Measurements from ENCODE around the gene GAS2L3.
"Not testable (repeated sequence)": the region's sequence is repeated elsewhere in the genome, so short reads cannot be mapped to it uniquely, and the experiment has no call there.

The GAS2L3 gene

GRCh38 chr12:100573292-100574186, at the start of gene GAS2L3:
TSS of gene GAS2L3 (plus strand) at chr12:100573684. CDS start at chr12:100594905, 21,221 bp downstream.
- peak; percentile 84 for DNase-seq

- DNase-seq = no peak
Measured at GRCh38 chr12:100528034-100528433, 45.5 kb upstream of the GAS2L3 start.

DNA sequence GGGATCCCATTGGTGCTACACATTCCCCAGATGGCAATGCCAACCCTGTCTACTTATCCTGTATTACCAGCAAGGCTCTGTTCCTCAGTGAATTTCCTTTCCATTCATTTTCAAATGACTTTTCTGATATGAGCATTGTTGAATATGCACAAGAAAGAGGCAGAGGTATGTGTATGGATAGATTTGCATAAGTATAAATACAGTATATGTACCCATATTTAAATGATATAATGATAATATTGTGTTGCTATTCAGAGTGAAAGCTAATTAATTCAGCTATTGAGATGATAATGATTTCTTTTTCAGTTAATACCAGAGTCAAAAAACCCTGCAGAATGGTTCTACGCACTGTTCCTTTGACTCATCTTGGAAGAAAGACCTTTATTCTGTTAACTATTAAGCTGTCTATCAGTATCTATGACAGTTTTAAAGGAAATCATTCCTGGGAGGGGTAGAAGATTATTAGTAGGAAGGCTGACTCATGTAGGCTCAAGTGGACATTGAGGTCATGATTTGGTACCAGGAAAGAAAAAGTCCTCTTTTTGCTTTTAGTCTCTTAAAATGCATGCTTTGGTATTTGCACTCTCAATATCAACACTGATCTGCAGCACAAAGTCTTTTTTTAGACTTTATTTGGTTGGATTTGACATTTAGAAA, 44.9 kb upstream of the GAS2L3 start:
- DNase-seq = no peak

DNA sequence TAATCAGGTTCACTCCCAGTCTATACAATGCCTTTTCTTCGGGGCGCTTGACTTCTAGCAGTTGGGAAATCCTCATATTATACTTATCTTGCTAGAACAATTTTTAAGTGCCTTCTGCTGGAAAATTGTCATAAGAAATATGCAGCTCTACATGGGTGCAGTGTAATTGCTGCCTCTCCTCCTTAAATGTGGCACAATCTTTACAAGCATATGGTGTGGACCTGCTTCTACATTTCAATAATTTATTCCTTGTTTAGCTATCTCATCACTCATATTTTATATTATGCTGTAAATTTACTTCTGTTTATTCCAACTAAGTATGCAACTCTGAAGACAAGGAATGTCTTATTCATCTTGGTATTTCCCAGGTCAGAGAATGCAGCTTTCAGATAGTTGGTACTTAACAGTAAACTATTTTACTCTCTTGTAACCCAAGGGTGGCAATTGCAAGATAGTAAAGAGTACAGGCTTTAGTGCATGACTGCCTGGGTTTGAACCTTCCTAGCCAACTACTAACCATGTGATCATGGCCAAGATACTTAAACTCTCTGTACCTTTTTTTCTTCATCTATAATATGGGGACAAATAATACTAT, 43.6 kb upstream of the GAS2L3 start:
- DNase-seq = no peak

DNA sequence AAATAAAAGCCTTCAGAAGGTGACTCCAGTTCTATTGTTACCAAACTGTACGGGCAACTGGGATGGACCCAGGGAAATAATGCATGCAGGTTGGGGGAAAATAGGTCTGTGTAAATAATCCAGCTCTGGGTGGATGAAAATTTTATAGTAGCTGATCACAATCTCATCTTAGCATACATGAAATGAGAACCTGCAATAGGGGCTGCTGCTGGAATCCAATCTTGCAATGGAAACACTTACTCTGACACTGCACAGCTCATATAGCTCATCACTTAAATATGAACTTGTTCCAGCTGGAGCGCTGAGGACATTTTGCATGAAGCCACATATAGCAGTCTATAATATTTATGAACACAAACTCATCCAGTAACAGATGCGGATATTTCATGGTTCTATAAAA, 40.1 kb upstream of the GAS2L3 start:
- no peak for DNase-seq

DNA sequence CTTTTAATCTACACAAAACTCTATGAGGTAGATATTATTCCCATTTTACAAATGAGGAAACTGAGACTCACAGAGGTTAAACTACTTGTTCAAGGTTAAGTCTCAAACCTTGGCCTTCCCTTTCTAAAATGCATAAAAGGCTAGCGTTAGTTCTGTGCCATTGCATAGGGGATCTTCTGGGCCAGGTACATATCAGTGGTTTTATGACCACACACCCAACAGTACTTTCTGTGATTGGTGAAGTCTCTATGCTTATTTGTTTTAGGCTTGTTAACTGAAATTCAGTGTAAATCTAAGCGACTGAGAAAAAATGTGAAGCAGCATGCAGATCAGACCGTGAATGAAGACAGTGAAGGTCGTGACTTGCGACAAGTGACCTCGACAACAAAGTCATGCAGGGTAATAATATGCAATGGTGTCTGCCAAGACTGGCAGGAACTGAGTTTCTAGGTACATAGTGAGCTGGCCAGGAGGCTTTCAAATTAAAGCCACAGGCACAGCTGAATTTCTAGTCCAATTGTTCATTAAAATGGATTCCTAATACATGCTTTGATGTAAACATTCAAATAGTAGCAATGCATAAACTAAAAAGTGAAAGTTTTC, 38.8 kb upstream of the GAS2L3 start:
- DNase-seq = no peak

GRCh38 chr12:100539202-100539601, 34.3 kb upstream of the GAS2L3 start:
- DNase-seq = no peak

DNA sequence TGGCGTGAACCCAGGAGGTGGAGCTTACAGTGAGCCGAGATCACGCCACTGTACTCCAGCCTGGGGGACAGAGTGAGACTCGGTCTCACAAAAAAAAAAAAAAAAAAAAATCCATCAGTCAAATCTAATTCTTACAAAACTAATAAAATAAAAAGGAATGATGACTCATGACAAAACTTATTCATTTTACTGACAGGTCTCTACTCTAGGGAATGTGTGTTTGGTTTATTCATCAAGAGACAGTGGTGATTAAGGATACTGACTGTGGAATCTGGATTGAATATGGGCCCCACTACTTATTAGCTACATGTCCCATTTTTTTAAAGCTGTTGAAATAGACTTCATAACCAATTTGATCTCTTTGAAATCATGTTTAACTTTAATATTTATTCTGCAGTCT, 29.3 kb upstream of the GAS2L3 start:
- no peak for DNase-seq

- no peak for DNase-seq
Measured at GRCh38 chr12:100545092-100545491, 28.4 kb upstream of the GAS2L3 start.

DNA sequence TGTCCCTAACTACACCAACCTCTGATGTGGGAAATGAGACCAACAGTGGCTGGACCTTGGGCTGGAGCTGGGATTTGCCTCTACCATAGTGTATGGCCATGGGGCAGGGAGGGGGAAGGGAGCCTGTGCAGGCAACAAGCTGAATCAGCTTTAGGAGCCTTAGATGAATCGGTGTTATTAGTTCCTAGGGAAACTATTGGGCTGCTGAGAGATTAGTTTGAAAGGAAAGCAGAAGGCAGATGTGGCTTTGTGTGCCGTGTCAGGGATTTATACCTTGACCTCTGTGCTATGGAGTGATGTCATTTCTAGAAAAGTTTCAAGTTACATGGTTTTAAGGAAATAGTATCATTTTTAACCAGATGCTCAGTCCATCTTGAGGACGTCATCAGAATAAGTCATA, 19.5 kb upstream of the GAS2L3 start:
- DNase-seq = no peak

GRCh38 chr12:100554608-100555077, 18.8 kb upstream of the GAS2L3 start:
- peak; percentile 80 for DNase-seq

GRCh38 chr12:100555722-100556121, 17.8 kb upstream of the GAS2L3 start:
- no peak for DNase-seq

GRCh38 chr12:100557357-100557756, 16.1 kb upstream of the GAS2L3 start:
- DNase-seq = no peak

GRCh38 chr12:100559261-100559660, 14.2 kb upstream of the GAS2L3 start:
- DNase-seq = not testable (repeated sequence)

DNA sequence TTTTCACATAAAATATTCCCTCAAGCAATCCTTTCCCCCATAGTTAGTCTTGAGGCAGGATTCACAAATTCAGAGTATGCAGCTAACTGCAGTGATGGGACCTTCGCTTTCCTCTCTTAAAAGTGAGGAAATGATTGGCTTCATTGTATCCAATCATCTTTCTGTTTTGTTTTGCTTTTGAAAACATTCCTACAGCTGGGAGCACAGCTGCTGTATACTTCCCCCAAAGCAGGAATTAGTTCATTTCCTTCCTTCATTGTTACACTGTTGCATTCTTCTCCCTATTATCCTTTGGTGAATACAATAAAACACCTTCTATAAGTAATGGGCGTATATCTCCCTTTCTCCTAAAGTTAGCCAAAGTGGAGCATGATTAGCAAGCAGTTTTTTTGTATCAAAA, 9.4 kb upstream of the GAS2L3 start:
- DNase-seq = no peak

- no peak for DNase-seq
Measured at GRCh38 chr12:100564905-100565467, 8.5 kb upstream of the GAS2L3 start.

DNA sequence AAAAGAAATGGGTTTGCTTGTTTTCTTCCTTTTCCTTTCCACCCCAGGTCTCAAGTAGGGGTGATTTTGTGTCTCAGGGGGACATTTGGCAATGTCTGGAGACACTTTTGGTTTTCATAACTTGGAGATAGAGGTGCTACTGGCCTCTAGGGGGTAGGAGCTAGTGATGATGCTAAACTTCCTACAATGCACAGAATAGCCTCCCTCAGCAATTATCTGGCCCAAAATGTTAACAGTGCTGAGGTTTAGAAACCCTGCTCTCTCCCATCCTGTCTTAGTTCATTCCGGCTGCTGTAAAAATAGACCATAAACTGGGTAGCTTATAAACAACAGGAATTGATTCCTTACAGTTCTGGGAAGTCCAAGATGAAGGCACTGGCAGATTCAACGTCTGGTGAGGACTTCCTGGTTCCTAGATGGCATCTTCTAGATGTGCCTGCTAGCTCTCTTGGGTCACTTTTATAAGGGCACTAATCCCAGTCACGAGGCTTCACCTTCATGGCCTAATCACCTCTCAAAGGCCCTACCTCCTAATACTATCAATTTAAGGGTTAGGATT, 7.4 kb upstream of the GAS2L3 start:
- no peak for DNase-seq

- no peak for DNase-seq
Measured at GRCh38 chr12:100566887-100567637, 6.4 kb upstream of the GAS2L3 start.

GRCh38 chr12:100567945-100568344, 5.5 kb upstream of the GAS2L3 start:
- DNase-seq = no peak

DNA sequence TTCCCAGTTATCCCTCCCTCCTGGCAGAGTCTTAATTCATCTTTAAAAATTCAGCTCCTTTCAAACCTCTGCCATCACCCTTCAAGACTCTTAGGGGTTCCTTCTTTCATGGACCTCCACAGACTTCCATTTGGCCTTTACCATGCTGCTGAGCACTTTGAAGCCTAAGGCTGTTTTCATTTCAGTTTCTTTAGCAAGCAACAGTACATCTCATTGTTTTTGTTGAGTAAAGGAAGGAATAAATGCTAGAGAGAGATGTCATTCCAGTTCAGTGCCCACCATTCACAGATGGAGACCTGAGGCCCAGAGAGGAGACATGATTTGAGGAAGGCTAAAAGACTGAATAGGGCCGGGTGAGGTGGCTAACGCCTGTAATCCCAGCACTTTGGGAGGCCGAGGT, 1.3 kb upstream of the GAS2L3 start:
- no peak for DNase-seq

- DNase-seq = peak; percentile 65
Measured at GRCh38 chr12:100574187-100575074, 947 bp downstream of the GAS2L3 start.

Measured in NCI-H2171 treated with DMSO at 0.1 percent for 48 hours (cell line).